Panc1 (cell line): Measurements from ENCODE around the gene LIN7C.

ENCODE experiments used
- POLR2AphosphoS5 ChIP-seq: IDR thresholded peaks from 2 replicates; pipeline ENCODE4 v1.6.1; 2012; ENCODE audit warnings: mild to moderate bottlenecking, low read depth, low read length, moderate library complexity
- SIN3A ChIP-seq: IDR thresholded peaks from 2 replicates; pipeline ENCODE4 v1.6.1; 2012; ENCODE audit warnings: low read depth, mild to moderate bottlenecking, low read length, moderate library complexity, borderline replicate concordance; ENCODE audit not compliant: insufficient read depth
- TF ChIP-seq, protein P1 (sequence below): fragments of 450-650 bp; IDR thresholded peaks from 2 replicates; pipeline ENCODE4 v1.5.1; 2017; ENCODE audit warnings: mild to moderate bottlenecking

DNA sequence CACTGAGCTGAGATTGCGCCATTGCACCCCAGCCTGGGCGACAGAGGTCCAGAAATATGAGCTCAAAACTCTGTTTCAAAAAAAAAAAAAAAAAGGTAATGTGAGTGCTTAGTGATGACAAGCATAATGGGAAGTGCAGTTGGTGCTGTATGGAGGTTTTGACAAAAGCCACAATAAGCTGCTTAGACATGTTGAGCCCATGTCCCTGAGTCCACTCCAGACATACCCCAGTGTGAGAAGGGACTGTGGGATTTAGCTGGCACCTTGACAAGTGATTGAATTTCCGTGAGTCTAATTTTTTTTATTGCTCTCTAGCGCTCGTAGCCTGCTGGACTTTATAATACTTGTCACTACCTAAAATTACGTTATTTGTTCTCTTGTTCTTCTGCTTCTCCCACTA is 18.9 kb downstream of the LIN7C start:
- TF ChIP-seq, protein P1, sequence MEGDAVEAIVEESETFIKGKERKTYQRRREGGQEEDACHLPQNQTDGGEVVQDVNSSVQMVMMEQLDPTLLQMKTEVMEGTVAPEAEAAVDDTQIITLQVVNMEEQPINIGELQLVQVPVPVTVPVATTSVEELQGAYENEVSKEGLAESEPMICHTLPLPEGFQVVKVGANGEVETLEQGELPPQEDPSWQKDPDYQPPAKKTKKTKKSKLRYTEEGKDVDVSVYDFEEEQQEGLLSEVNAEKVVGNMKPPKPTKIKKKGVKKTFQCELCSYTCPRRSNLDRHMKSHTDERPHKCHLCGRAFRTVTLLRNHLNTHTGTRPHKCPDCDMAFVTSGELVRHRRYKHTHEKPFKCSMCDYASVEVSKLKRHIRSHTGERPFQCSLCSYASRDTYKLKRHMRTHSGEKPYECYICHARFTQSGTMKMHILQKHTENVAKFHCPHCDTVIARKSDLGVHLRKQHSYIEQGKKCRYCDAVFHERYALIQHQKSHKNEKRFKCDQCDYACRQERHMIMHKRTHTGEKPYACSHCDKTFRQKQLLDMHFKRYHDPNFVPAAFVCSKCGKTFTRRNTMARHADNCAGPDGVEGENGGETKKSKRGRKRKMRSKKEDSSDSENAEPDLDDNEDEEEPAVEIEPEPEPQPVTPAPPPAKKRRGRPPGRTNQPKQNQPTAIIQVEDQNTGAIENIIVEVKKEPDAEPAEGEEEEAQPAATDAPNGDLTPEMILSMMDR: no peak
- TF ChIP-seq POLR2AphosphoS5 (no peak), SIN3A (no peak)
